Activated CD8-positive, alpha-beta memory T cell treated with anti-CD3 and anti-CD28 coated beads, Interleukin-2, amount 10 ng/mL, durations not matched to agents 7 days and 5 days (primary cell): ENCODE results near the gene MRPS10. TPM values are rescaled to one million over a fixed set of nuclear protein-coding genes. Genes with fewer than 3 reads are reported as not detected.

Experiments
- ATAC-seq: fragments of 150-1000 bp; cut with Tn5 transposase; one replicate; pipeline ENCODE4 v1.10.0; 2021; ENCODE audit warnings: moderate library complexity
- CTCF ChIA-PET: fragments of 350-600 bp; sonication (Branson Sonifier 250); formaldehyde crosslinking; loops from one replicate; lab custom pipeline; 2021; ENCODE audit warnings: antibody characterized with exemption; lab: Charles Lee
- DNase-seq: peaks from one replicate; pipeline ENCODE4 v3.0.0-alpha.2; 2020
- H3K27ac Mint-ChIP-seq: one replicate; pipeline ENCODE4 v1.8.0; 2021; ENCODE audit warnings: mild to moderate bottlenecking, mixed read lengths
- H3K27me3 Mint-ChIP-seq: one replicate; pipeline ENCODE4 v1.8.0; 2021; ENCODE audit warnings: mixed read lengths
- H3K36me3 Mint-ChIP-seq: one replicate; pipeline ENCODE4 v1.8.0; 2021; ENCODE audit warnings: mild to moderate bottlenecking, mixed read lengths
- H3K4me1 Mint-ChIP-seq: one replicate; pipeline ENCODE4 v1.8.0; 2021; ENCODE audit warnings: mixed read lengths
- H3K4me3 Mint-ChIP-seq: one replicate; pipeline ENCODE4 v1.8.0; 2021; ENCODE audit warnings: mild to moderate bottlenecking, moderate library complexity, mixed read lengths
- H3K9me3 Mint-ChIP-seq: one replicate; pipeline ENCODE4 v1.8.0; 2022; ENCODE audit warnings: low read depth, mixed read lengths
- total RNA-seq, 2 experiments: library from RNA; stranded (reverse); gene quantifications; one replicate each; pipeline ENCODE4 v1.2.3, GENCODE V29; 2021

The MRPS10 gene
- total RNA-seq = 10 to 100 TPM; 28.8 to 36.5 TPM

GRCh38 chr6:42217519-42218367 is at the start of gene MRPS10:
Gene MRPS10, minus strand, starts transcription at chr6:42217861. Its CDS starts 12 bp downstream, at chr6:42217849.
- Mint-ChIP-seq H3K9me3 (no peaks in the 10 kb centered on the region), H3K4me3 (peak within 1 kb of the TSS; percentile 98), H3K4me1 (peaks cover 35% of the 10 kb centered on the region), H3K36me3 (peaks cover 12% of the 10 kb centered on the region), H3K27ac (peak within 1 kb of the TSS; percentile 92), H3K27me3 (no peaks in the 10 kb centered on the region)
- ATAC-seq = peak; percentile 100
- CTCF ChIA-PET = interaction anchor here (0.6 to 2.0 kb wide), 12 partner anchors 9 to 432 kb away, joined by 3 to 11 read pairs (median 4); no protein-coding TSS in a partner anchor
- peak; percentile 95 for DNase-seq

- Mint-ChIP-seq H3K36me3 (peaks cover 53% of the 10 kb centered on the region), H3K27me3 (no peaks in the 10 kb centered on the region), H3K4me3 (no peak overlapping the region), H3K9me3 (no peaks in the 10 kb centered on the region), H3K27ac (peak overlapping the region; percentile 56), H3K4me1 (peaks cover 24% of the 10 kb centered on the region)
- CTCF ChIA-PET = interaction anchor here (0.6 kb wide), 1 partner anchor 37 kb away, joined by 3 read pairs; no protein-coding TSS in a partner anchor
- no peak for DNase-seq
- ATAC-seq = no peak
Observed at GRCh38 chr6:42266538-42266937, 48.9 kb upstream of the MRPS10 start.

GRCh38 chr6:42264852-42265390 is 47.3 kb upstream of the MRPS10 start:
- no peak overlapping the region for H3K4me3 Mint-ChIP-seq
- ATAC-seq (no peak), DNase-seq (no peak)
- no peaks in the 10 kb centered on the region for H3K27me3 Mint-ChIP-seq
- CTCF ChIA-PET = interaction anchor here (0.6 to 7.5 kb wide), 5 partner anchors 16 to 367 kb away, joined by 3 to 66 read pairs (median 3); no protein-coding TSS in a partner anchor
- H3K9me3 Mint-ChIP-seq = no peaks in the 10 kb centered on the region
- H3K4me1 Mint-ChIP-seq = peaks cover 24% of the 10 kb centered on the region
- no peak overlapping the region for H3K27ac Mint-ChIP-seq
- peaks cover 49% of the 10 kb centered on the region for H3K36me3 Mint-ChIP-seq

GRCh38 chr6:42264162-42264851 is 46.6 kb upstream of the MRPS10 start:
- Mint-ChIP-seq H3K9me3 (no peaks in the 10 kb centered on the region), H3K36me3 (peaks cover 43% of the 10 kb centered on the region), H3K27ac (no peak overlapping the region), H3K4me1 (peaks cover 18% of the 10 kb centered on the region), H3K27me3 (no peaks in the 10 kb centered on the region), H3K4me3 (no peak overlapping the region)
- DNase-seq (no peak), ATAC-seq (no peak)
- CTCF ChIA-PET = interaction anchor here (0.9 to 7.5 kb wide), 4 partner anchors 17 to 287 kb away, joined by 3 to 66 read pairs (median 7); no protein-coding TSS in a partner anchor

DNA sequence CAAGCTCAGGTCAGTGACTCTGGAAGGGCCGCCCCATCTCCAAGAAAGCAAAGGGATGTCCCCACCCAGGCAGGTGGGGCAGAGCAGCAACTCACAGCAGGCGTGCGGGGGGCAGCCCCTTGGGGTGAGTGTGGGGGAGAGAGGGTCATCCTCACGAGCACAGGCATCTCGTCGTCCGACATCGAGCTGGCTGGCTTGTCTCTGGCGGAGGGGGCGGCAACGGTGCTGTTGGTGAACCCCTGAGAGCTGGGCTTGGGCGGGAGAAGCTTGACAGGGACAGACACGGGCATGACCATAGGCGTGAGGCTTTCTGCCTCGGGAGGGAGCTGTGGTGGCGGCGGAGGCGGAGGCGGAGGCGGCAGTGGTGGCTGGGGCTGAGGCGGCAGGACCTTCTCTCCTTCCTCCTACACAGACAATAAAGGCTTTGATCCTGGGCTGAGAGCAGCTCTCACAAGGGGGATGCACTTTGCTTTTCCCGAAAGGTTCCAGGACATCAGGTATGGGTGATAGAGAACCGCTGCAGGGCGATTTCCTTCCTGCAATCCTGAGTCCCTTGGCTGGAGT is 45.6 kb upstream of the MRPS10 start:
- no peaks in the 10 kb centered on the region for H3K9me3 Mint-ChIP-seq
- ATAC-seq = no peak
- DNase-seq = no peak
- CTCF ChIA-PET = interaction anchor here (1.3 to 7.5 kb wide), 3 partner anchors 77 to 284 kb away, joined by 4 to 66 read pairs (median 10); no protein-coding TSS in a partner anchor
- peaks cover 40% of the 10 kb centered on the region for H3K36me3 Mint-ChIP-seq
- H3K27me3 Mint-ChIP-seq = no peaks in the 10 kb centered on the region
- H3K4me1 Mint-ChIP-seq = peaks cover 12% of the 10 kb centered on the region
- H3K27ac Mint-ChIP-seq = peak overlapping the region; percentile 34
- no peak overlapping the region for H3K4me3 Mint-ChIP-seq

- Mint-ChIP-seq H3K36me3 (peaks cover 46% of the 10 kb centered on the region), H3K4me3 (no peak overlapping the region), H3K9me3 (no peaks in the 10 kb centered on the region), H3K4me1 (peaks cover 12% of the 10 kb centered on the region), H3K27me3 (no peaks in the 10 kb centered on the region), H3K27ac (peak overlapping the region; percentile 49)
- ATAC-seq (peak; percentile 66), DNase-seq (no peak)
- CTCF ChIA-PET = interaction anchor here (0.7 to 7.5 kb wide), 18 partner anchors 13 to 289 kb away, joined by 3 to 66 read pairs (median 3); no protein-coding TSS in a partner anchor
Observed at GRCh38 chr6:42260972-42261371, 43.3 kb upstream of the MRPS10 start.

- peaks cover 12% of the 10 kb centered on the region for H3K4me1 Mint-ChIP-seq
- no peak for DNase-seq
- CTCF ChIA-PET = interaction anchor here (0.7 to 7.5 kb wide), 12 partner anchors 18 to 290 kb away, joined by 3 to 66 read pairs (median 4); no protein-coding TSS in a partner anchor
- H3K9me3 Mint-ChIP-seq = no peaks in the 10 kb centered on the region
- H3K27me3 Mint-ChIP-seq = no peaks in the 10 kb centered on the region
- H3K36me3 Mint-ChIP-seq = peaks cover 48% of the 10 kb centered on the region
- H3K27ac Mint-ChIP-seq = peak overlapping the region; percentile 49
- H3K4me3 Mint-ChIP-seq = no peak overlapping the region
- peak; percentile 42 for ATAC-seq
Observed at GRCh38 chr6:42260396-42260888, 42.8 kb upstream of the MRPS10 start.

DNA sequence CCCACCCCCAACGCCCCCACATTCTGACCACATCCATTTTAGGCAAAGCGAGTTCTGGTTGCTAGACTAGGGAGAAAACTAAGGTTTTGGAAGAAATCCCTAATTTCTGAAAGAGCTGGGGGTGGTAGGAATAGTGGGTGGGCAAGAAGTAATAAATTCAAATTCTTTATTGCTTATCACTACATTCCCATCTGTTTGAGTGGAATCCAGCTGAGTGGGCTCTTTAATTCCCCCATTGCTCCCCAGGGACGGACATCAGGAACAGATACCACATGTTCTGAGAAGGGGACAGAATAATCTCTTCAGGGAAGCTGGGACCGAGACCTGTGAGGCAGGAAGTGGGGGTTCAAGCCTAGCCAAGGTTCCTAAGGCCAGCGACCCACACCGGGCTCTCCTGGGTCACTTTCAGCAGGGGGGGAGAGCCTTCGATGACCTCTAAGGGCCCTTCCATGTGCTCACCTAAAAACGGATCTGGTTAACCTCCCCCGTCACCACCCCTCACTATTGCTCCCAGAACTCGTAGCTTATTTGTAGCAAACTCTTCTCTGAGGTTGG is 42.3 kb upstream of the MRPS10 start:
- Mint-ChIP-seq H3K27ac (no peak overlapping the region), H3K36me3 (peaks cover 52% of the 10 kb centered on the region), H3K9me3 (no peaks in the 10 kb centered on the region), H3K4me3 (no peak overlapping the region), H3K4me1 (peaks cover 12% of the 10 kb centered on the region), H3K27me3 (no peaks in the 10 kb centered on the region)
- CTCF ChIA-PET = interaction anchor here (0.7 to 7.5 kb wide), 8 partner anchors 19 to 287 kb away, joined by 3 to 66 read pairs (median 4); no protein-coding TSS in a partner anchor
- DNase-seq (no peak), ATAC-seq (no peak)

GRCh38 chr6:42259286-42259685 is 41.6 kb upstream of the MRPS10 start:
- no peaks in the 10 kb centered on the region for H3K9me3 Mint-ChIP-seq
- peaks cover 10% of the 10 kb centered on the region for H3K4me1 Mint-ChIP-seq
- H3K36me3 Mint-ChIP-seq = peaks cover 55% of the 10 kb centered on the region
- H3K4me3 Mint-ChIP-seq = no peak overlapping the region
- H3K27me3 Mint-ChIP-seq = no peaks in the 10 kb centered on the region
- H3K27ac Mint-ChIP-seq = no peak overlapping the region
- CTCF ChIA-PET = interaction anchor here (1.2 to 7.5 kb wide), 4 partner anchors 20 to 288 kb away, joined by 3 to 66 read pairs (median 10); no protein-coding TSS in a partner anchor
- no peak for ATAC-seq
- no peak for DNase-seq

DNA sequence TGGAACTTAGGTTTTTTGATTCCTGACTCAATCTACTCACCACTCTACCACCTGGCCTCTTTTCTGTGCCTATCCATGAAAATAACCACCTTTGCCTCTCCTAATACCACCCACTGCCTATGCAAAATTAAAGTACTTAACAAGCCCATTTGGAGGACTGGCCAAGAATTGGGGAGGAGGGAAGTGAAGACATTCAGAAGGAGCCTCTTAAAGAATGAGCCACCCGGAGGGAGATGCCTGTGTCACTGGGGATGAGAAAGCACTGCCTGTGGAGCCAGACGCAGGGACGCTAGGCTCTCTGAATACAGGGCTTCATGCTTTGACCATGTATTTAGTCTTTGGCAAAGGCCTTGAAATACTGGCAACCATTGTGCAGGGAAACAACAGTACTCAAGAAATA is 40.0 kb upstream of the MRPS10 start:
- DNase-seq = no peak
- peaks cover 10% of the 10 kb centered on the region for H3K4me1 Mint-ChIP-seq
- no peaks in the 10 kb centered on the region for H3K9me3 Mint-ChIP-seq
- H3K36me3 Mint-ChIP-seq = peaks cover 54% of the 10 kb centered on the region
- no peak overlapping the region for H3K27ac Mint-ChIP-seq
- no peaks in the 10 kb centered on the region for H3K27me3 Mint-ChIP-seq
- CTCF ChIA-PET = no interaction called here
- ATAC-seq = no peak
- no peak overlapping the region for H3K4me3 Mint-ChIP-seq

- no peaks in the 10 kb centered on the region for H3K27me3 Mint-ChIP-seq
- no peak overlapping the region for H3K27ac Mint-ChIP-seq
Observed at GRCh38 chr6:42257063-42257462, 39.4 kb upstream of the MRPS10 start.

DNA sequence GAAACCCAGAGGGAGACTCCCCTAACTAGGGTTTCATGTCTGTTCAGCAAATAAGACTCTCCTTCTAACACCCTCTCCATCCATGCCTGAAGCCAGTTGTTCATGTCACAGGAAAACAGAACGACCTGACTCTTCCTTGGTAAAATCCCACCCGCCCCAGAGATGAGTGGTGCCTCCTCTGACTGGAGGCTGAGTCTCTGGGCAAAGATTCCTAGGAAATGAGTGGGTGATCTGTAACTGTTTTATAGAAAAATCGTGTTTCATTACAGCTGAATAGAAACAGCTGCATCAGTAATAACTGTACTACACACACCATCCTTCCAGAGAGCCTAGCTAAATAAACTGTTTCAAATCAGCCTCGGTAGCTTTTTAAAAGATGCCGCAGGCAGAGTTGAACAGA is 37.4 kb upstream of the MRPS10 start:
- CTCF ChIA-PET = no interaction called here
- no peak overlapping the region for H3K4me3 Mint-ChIP-seq
- ATAC-seq = no peak
- H3K4me1 Mint-ChIP-seq = no peaks in the 10 kb centered on the region
- no peaks in the 10 kb centered on the region for H3K9me3 Mint-ChIP-seq
- no peak overlapping the region for H3K27ac Mint-ChIP-seq
- H3K27me3 Mint-ChIP-seq = no peaks in the 10 kb centered on the region
- H3K36me3 Mint-ChIP-seq = peaks cover 54% of the 10 kb centered on the region
- DNase-seq = no peak

More at GRCh38 chr6:42257063-42257462, 39.4 kb upstream of the MRPS10 start:
- H3K4me3 Mint-ChIP-seq = no peak overlapping the region
- no peak for ATAC-seq
- H3K4me1 Mint-ChIP-seq = peaks cover 8% of the 10 kb centered on the region
- no peaks in the 10 kb centered on the region for H3K9me3 Mint-ChIP-seq
- DNase-seq = no peak
- peaks cover 54% of the 10 kb centered on the region for H3K36me3 Mint-ChIP-seq
- CTCF ChIA-PET = interaction anchor here (1.4 kb wide), 1 partner anchor 43 kb away, joined by 3 read pairs; no protein-coding TSS in a partner anchor
